ENCODE results near the gene CALD1. TPM values are rescaled to one million over a fixed set of nuclear protein-coding genes. Genes with fewer than 3 reads are reported as not detected.

Gene CALD1
- total RNA-seq, 1 experiment from 2014 or later = 147 TPM

DNA sequence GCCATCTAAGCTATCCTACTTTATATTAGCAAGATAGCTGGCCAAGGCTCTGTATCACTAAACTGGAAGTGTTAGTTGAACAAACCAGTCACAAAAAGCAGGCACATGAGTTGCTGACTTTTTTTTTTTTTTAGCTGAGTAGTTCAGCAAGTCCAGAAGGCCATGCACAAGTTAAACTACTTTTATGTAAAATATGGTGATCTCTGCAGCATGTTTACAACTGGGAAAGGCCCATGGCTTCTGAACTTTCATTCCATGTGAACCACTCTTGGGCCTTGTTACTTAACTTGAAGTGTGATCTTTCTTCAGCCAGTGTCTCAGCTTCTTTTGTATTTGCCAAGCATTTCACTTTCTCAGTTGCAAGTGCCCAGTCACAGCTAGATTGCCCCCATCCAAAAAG, 78.5 kb downstream of the CALD1 start:
- CTCF ChIA-PET = interaction anchor here (0.6 kb wide), 1 partner anchor 33 kb away, joined by 3 read pairs; no protein-coding TSS in a partner anchor
- H3K9me3 Mint-ChIP-seq = no peaks in the 10 kb centered on the region
- H3K36me3 Mint-ChIP-seq = peaks cover 2% of the 10 kb centered on the region; the same call in 1 of the 2 replicates
- no peak overlapping the region for H3K4me3 Mint-ChIP-seq
- no peak for TF ChIP-seq KAT7 (CRISPR knock-in tag; IDR thresholded peaks at IDR 0.05; ENCODE audit: borderline replicate concordance)
- TF ChIP-seq SP1 (CRISPR knock-in tag; conservative IDR thresholded peaks at IDR 0.05) = no peak
- TF ChIP-seq ELF4 (CRISPR knock-in tag; IDR thresholded peaks at IDR 0.05; ENCODE audit: low read depth) = no peak
- TF ChIP-seq, protein P1, sequence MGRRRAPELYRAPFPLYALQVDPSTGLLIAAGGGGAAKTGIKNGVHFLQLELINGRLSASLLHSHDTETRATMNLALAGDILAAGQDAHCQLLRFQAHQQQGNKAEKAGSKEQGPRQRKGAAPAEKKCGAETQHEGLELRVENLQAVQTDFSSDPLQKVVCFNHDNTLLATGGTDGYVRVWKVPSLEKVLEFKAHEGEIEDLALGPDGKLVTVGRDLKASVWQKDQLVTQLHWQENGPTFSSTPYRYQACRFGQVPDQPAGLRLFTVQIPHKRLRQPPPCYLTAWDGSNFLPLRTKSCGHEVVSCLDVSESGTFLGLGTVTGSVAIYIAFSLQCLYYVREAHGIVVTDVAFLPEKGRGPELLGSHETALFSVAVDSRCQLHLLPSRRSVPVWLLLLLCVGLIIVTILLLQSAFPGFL (CRISPR knock-in tag; IDR thresholded peaks at IDR 0.05; ENCODE audit: borderline replicate concordance) = no peak
- no peak for TF ChIP-seq ZNF138 (CRISPR knock-in tag; conservative IDR thresholded peaks at IDR 0.05)
- TF ChIP-seq, protein P2, sequence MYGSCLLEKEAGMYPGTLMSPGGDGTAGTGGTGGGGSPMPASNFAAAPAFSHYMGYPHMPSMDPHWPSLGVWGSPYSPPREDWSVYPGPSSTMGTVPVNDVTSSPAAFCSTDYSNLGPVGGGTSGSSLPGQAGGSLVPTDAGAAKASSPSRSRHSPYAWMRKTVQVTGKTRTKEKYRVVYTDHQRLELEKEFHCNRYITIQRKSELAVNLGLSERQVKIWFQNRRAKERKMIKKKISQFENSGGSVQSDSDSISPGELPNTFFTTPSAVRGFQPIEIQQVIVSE (CRISPR knock-in tag; IDR thresholded peaks at IDR 0.05; ENCODE audit: borderline replicate concordance) = no peak
- TF ChIP-seq, protein P3, sequence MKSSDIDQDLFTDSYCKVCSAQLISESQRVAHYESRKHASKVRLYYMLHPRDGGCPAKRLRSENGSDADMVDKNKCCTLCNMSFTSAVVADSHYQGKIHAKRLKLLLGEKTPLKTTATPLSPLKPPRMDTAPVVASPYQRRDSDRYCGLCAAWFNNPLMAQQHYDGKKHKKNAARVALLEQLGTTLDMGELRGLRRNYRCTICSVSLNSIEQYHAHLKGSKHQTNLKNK (CRISPR knock-in tag; IDR thresholded peaks at IDR 0.05) = no peak
- DNase-seq (ENCODE audit: low spot score) (no peak), ATAC-seq (no peak)
- H3K27ac Mint-ChIP-seq = no peak overlapping the region
- H3K4me1 Mint-ChIP-seq = peaks cover 27% of the 10 kb centered on the region
- POLR2A ChIA-PET = no interaction called here
- no peaks in the 10 kb centered on the region for H3K27me3 Mint-ChIP-seq (ENCODE audit: low read depth)

DNA sequence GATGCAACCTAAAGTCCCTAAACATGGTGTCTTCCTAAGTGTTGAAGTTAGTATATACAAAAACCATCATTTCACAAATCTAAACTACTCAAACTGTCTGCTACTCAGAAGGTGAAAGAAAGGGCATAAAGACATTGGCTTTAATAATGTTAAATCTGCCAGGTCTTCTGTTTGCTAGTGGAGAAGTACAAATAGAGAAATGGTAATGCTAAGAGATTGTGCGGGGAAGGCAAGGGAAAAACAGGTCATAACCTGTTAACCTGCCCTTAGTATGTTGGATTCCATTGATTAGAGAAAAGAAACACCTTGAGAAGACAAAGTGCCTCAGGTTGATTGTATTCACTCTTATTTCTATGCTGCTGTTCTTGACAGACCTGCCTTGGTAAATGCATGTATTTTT, 80.3 kb downstream of the CALD1 start:
- ChIA-PET CTCF (no interaction called here), POLR2A (no interaction called here)
- Mint-ChIP-seq H3K4me3 (no peak overlapping the region), H3K36me3 (no peaks in the 10 kb centered on the region), H3K9me3 (no peaks in the 10 kb centered on the region), H3K4me1 (peaks cover 27% of the 10 kb centered on the region), H3K27me3 (ENCODE audit: low read depth) (no peaks in the 10 kb centered on the region), H3K27ac (no peak overlapping the region)
- DNase-seq (ENCODE audit: low spot score) (no peak), ATAC-seq (no peak)
- no peak for TF ChIP-seq ATF1 (CRISPR knock-in tag; IDR thresholded peaks at IDR 0.05)
- no peak for TF ChIP-seq CREB1 (CRISPR knock-in tag; IDR thresholded peaks at IDR 0.05)
- TF ChIP-seq ZNF232 (CRISPR knock-in tag; IDR thresholded peaks at IDR 0.05) = no peak
- TF ChIP-seq, protein P4, sequence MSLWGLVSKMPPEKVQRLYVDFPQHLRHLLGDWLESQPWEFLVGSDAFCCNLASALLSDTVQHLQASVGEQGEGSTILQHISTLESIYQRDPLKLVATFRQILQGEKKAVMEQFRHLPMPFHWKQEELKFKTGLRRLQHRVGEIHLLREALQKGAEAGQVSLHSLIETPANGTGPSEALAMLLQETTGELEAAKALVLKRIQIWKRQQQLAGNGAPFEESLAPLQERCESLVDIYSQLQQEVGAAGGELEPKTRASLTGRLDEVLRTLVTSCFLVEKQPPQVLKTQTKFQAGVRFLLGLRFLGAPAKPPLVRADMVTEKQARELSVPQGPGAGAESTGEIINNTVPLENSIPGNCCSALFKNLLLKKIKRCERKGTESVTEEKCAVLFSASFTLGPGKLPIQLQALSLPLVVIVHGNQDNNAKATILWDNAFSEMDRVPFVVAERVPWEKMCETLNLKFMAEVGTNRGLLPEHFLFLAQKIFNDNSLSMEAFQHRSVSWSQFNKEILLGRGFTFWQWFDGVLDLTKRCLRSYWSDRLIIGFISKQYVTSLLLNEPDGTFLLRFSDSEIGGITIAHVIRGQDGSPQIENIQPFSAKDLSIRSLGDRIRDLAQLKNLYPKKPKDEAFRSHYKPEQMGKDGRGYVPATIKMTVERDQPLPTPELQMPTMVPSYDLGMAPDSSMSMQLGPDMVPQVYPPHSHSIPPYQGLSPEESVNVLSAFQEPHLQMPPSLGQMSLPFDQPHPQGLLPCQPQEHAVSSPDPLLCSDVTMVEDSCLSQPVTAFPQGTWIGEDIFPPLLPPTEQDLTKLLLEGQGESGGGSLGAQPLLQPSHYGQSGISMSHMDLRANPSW (CRISPR knock-in tag; conservative IDR thresholded peaks at IDR 0.05; ENCODE audit: low read depth) = no peak
- TF ChIP-seq ZNF396 (CRISPR knock-in tag; IDR thresholded peaks at IDR 0.05; ENCODE audit: borderline replicate concordance) = no peak
- TF ChIP-seq KAT7 (CRISPR knock-in tag; IDR thresholded peaks at IDR 0.05; ENCODE audit: borderline replicate concordance) = no peak
- TF ChIP-seq, protein P5, sequence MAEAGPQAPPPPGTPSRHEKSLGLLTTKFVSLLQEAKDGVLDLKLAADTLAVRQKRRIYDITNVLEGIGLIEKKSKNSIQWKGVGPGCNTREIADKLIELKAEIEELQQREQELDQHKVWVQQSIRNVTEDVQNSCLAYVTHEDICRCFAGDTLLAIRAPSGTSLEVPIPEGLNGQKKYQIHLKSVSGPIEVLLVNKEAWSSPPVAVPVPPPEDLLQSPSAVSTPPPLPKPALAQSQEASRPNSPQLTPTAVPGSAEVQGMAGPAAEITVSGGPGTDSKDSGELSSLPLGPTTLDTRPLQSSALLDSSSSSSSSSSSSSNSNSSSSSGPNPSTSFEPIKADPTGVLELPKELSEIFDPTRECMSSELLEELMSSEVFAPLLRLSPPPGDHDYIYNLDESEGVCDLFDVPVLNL (CRISPR knock-in tag; IDR thresholded peaks at IDR 0.05; ENCODE audit: borderline replicate concordance, low read depth) = no peak
- TF ChIP-seq IRF2 (CRISPR knock-in tag; IDR thresholded peaks at IDR 0.05; ENCODE audit: borderline replicate concordance, low read depth) = no peak
- TF ChIP-seq, protein P3 (CRISPR knock-in tag; IDR thresholded peaks at IDR 0.05) = no peak
- TF ChIP-seq ESRRA (CRISPR knock-in tag; IDR thresholded peaks at IDR 0.05; ENCODE audit: borderline replicate concordance) = no peak
- no peak for TF ChIP-seq ZNF423 (CRISPR knock-in tag; IDR thresholded peaks at IDR 0.05)

Data from WTC11 (cell line).